GM23338 (cell line): ENCODE results near the gene EZH2. TPM values are rescaled to one million over a fixed set of nuclear protein-coding genes. Genes with fewer than 3 reads are reported as not detected.

ENCODE experiments used
- ATAC-seq: fragments of 200-7000 bp; cut with Tn5 transposase; 3 replicates; pipeline ENCODE4 v1.9.1; 2020
- DNase-seq: peaks from one replicate; pipeline ENCODE4 v3.0.0-alpha.2; 2015; ENCODE audit warnings: low spot score
- H2AFZ ChIP-seq: fragments of 200-600 bp; sonication (generic); 2 replicates; pipeline ENCODE4 v1.8.0; 2016; ENCODE audit warnings: antibody characterized with exemption, mild to moderate bottlenecking, moderate library complexity
- H3F3A ChIP-seq: fragments of 200-600 bp; sonication (generic); replicated peaks from 2 replicates; pipeline ENCODE4 v1.8.0; 2017; ENCODE audit warnings: antibody characterized with exemption, mixed run types, low read depth
- H3K27ac ChIP-seq: fragments of 200-600 bp; sonication (generic); 2 replicates; pipeline ENCODE4 v1.6.1; 2016; ENCODE audit warnings: low read depth
- H3K27me3 ChIP-seq: fragments of 200-600 bp; sonication (generic); 2 replicates; pipeline ENCODE4 v1.8.0; 2016; ENCODE audit warnings: mild to moderate bottlenecking, mixed run types, moderate library complexity; ENCODE audit not compliant: insufficient read depth
- H3K36me3 ChIP-seq: fragments of 200-600 bp; sonication (generic); 2 replicates; pipeline ENCODE4 v1.8.0; 2016; ENCODE audit warnings: mild to moderate bottlenecking; ENCODE audit not compliant: insufficient read depth
- H3K4me1 ChIP-seq: fragments of 200-600 bp; sonication (generic); 2 replicates; pipeline ENCODE4 v1.8.0; 2016; ENCODE audit warnings: mild to moderate bottlenecking, moderate library complexity; ENCODE audit not compliant: insufficient read depth
- H3K4me2 ChIP-seq: fragments of 200-600 bp; sonication (generic); 2 replicates; pipeline ENCODE4 v1.7.1; 2017; ENCODE audit warnings: mixed run types
- H3K4me3 ChIP-seq: fragments of 200-600 bp; sonication (generic); 2 replicates; pipeline ENCODE4 v1.6.1; 2016; ENCODE audit warnings: mixed run types
- H3K79me2 ChIP-seq: fragments of 200-600 bp; sonication (generic); replicated peaks from 2 replicates; pipeline ENCODE4 v1.8.0; 2017; ENCODE audit warnings: mild to moderate bottlenecking; ENCODE audit not compliant: insufficient read depth
- H3K9me2 ChIP-seq: fragments of 200-600 bp; sonication (generic); 2 replicates; pipeline ENCODE4 v1.8.0; 2017; ENCODE audit not compliant: insufficient read depth
- H4K20me1 ChIP-seq: fragments of 200-600 bp; sonication (generic); replicated peaks from 2 replicates; pipeline ENCODE4 v1.8.0; 2017; ENCODE audit warnings: mild to moderate bottlenecking; ENCODE audit not compliant: insufficient read depth
- H3K27ac Mint-ChIP-seq: 2 replicates; pipeline ENCODE4 v1.8.0; 2020; ENCODE audit warnings: inconsistent platforms, mild to moderate bottlenecking, moderate library complexity, mixed read lengths
- H3K27me3 Mint-ChIP-seq: 3 replicates; pipeline ENCODE4 v1.8.0; 2022; ENCODE audit warnings: low read depth, mild to moderate bottlenecking, moderate library complexity, mixed read lengths, inconsistent platforms; ENCODE audit not compliant: insufficient read depth, poor library complexity
- H3K36me3 Mint-ChIP-seq: 3 replicates; pipeline ENCODE4 v1.8.0; 2021; ENCODE audit warnings: low read depth, mild to moderate bottlenecking, inconsistent platforms, moderate library complexity, mixed read lengths
- H3K4me1 Mint-ChIP-seq: 3 replicates; pipeline ENCODE4 v1.8.0; 2020; ENCODE audit warnings: mild to moderate bottlenecking, inconsistent platforms, mixed read lengths
- H3K4me3 Mint-ChIP-seq: 3 replicates; pipeline ENCODE4 v1.8.0; 2021; ENCODE audit warnings: moderate library complexity, mild to moderate bottlenecking, inconsistent platforms, mixed read lengths
- H3K9me3 Mint-ChIP-seq: 3 replicates; pipeline ENCODE4 v1.8.0; 2020; ENCODE audit warnings: moderate library complexity, mild to moderate bottlenecking, inconsistent platforms, mixed read lengths
- CREB1 ChIP-seq: fragments of 250-450 bp; sonication (Bioruptor Pico); IDR thresholded peaks from 2 replicates; pipeline ENCODE4 v1.5.0; 2020; ENCODE audit warnings: low read depth, mild to moderate bottlenecking, moderate library complexity
- CTCF ChIP-seq, 2 experiments: fragments of 200-600 bp in 1 of 2; sonication (generic) in 1 of 2; conservative IDR thresholded peaks; 2 replicates each; pipeline versions ENCODE4 v1.5.1 to v1.6.1; 2016 to 2017; ENCODE audit warnings: antibody characterized with exemption in 2 of 2, low read depth in 2 of 2, mild to moderate bottlenecking in 2 of 2, moderate library complexity in 1 of 2
- ETS1 ChIP-seq: IDR thresholded peaks from 2 replicates; pipeline ENCODE4 v1.6.1; 2016; ENCODE audit warnings: antibody characterized with exemption
- EZH2 ChIP-seq: fragments of 200-600 bp; sonication (generic); IDR thresholded peaks from one replicate; pipeline ENCODE4 v1.8.0; 2017; ENCODE audit warnings: antibody characterized with exemption, mild to moderate bottlenecking, low read depth; ENCODE audit not compliant: unreplicated experiment
- NANOG ChIP-seq: IDR thresholded peaks from 2 replicates; pipeline ENCODE4 v1.6.1; 2016; ENCODE audit warnings: antibody characterized with exemption, borderline replicate concordance
- REST ChIP-seq: IDR thresholded peaks from one replicate; pipeline ENCODE4 v1.6.1; 2018; ENCODE audit warnings: antibody characterized with exemption; ENCODE audit not compliant: unreplicated experiment
- STAT1 ChIP-seq: IDR thresholded peaks from one replicate; pipeline ENCODE4 v1.6.1; 2016; ENCODE audit warnings: antibody characterized with exemption; ENCODE audit not compliant: unreplicated experiment
- ZNF462 ChIP-seq: fragments of 250-450 bp; sonication (Bioruptor Pico); IDR thresholded peaks from 2 replicates; pipeline ENCODE4 v1.5.0; 2020; ENCODE audit warnings: mild to moderate bottlenecking, moderate library complexity
- polyA plus RNA-seq: library from polyadenylated mRNA; unstranded; fragments of >200 nt; fragmentation: Nextera tagmentation; extraction: Ambion mirVana; gene quantifications from 2 replicates; pipeline ENCODE4 v1.2.1, GENCODE V29; 2016
- total RNA-seq: library from RNA; depleted of rRNA; stranded (reverse); fragments of >200 nt; shearing (Covaris generic); gene quantifications from 2 replicates; pipeline ENCODE4 v1.2.3, GENCODE V29; 2014

EZH2 gene
- total and polyA plus RNA-seq, 2 experiments from 2014 or later = 33.9 to 38.6 TPM

GRCh38 chr7:148825338-148825737, 58.8 kb downstream of the EZH2 start:
- TF ChIP-seq NANOG (no peak), ZNF462 (no peak), ETS1 (no peak), CREB1 (CRISPR knock-in tag) (no peak), EZH2 (no peak), STAT1 (no peak), CTCF (conservative IDR thresholded peaks at IDR 0.05; ENCODE audit: low read depth in 2 of 2) (no peak), REST (no peak)
- DNase-seq (no peak), ATAC-seq (no peak)
- H3K79me2 ChIP-seq = no peaks in the 10 kb centered on the region; the same call in 1 of the 2 replicates
- Mint-ChIP-seq H3K27me3 (no peaks in the 10 kb centered on the region), H3K4me3 (no peak overlapping the region), H3K27ac (no peak overlapping the region), H3K4me1 (peaks cover 3% of the 10 kb centered on the region; the same call in 2 of the 3 replicates), H3K9me3 (no peaks in the 10 kb centered on the region), H3K36me3 (peaks cover 22% of the 10 kb centered on the region)
- peaks cover 22% of the 10 kb centered on the region; the same call in 1 of the 2 replicates for H3K36me3 ChIP-seq
- H2AFZ ChIP-seq = no peak overlapping the region
- H4K20me1 ChIP-seq = no peaks in the 10 kb centered on the region
- H3K27ac ChIP-seq = no peak overlapping the region
- 0 out of 2 replicates have a peak, but pooled peaks cover 2% of the 10 kb centered on the region for H3K4me1 ChIP-seq
- H3K27me3 ChIP-seq = no peaks in the 10 kb centered on the region
- H3F3A ChIP-seq = no peaks in the 10 kb centered on the region
- H3K4me3 ChIP-seq = no peak overlapping the region
- H3K9me2 ChIP-seq = no peaks in the 10 kb centered on the region
- no peak overlapping the region for H3K4me2 ChIP-seq
